Stimulated activated naive CD4-positive, alpha-beta T cell (primary cell): ENCODE data around the gene FAHD1.
"Not testable (repeated sequence)": the region's sequence is repeated elsewhere in the genome, so short reads cannot be mapped to it uniquely, and the experiment has no call there.

Experiments used
- DNase-seq, 6 experiments: peaks; one replicate each; lab custom pipeline; 2025; lab: John Stamatoyannopoulos, UW

FAHD1 gene

GRCh38 chr16:1789643-1790045, 37.4 kb upstream of the FAHD1 start:
- no peak for DNase-seq

DNA sequence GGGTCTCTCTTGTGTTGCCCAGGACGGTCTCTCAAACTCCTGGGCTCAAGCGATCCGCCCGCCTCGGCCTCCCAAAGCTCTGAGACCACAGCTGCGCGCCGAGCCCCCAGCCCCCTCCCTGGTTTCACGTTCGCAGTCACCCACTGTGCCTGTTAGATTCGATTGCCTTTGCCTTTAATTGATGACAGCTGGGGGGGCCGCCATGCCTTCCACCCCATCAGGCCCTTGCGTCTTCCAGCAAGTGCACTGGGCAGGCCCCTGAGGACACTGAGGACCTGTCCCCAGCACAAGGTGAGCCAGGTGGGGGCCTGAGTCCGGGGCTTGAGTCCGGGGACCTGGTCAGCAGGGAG, 36.8 kb upstream of the FAHD1 start:
- no peak for DNase-seq

GRCh38 chr16:1790611-1791255, 36.3 kb upstream of the FAHD1 start:
- no peak for DNase-seq

DNA sequence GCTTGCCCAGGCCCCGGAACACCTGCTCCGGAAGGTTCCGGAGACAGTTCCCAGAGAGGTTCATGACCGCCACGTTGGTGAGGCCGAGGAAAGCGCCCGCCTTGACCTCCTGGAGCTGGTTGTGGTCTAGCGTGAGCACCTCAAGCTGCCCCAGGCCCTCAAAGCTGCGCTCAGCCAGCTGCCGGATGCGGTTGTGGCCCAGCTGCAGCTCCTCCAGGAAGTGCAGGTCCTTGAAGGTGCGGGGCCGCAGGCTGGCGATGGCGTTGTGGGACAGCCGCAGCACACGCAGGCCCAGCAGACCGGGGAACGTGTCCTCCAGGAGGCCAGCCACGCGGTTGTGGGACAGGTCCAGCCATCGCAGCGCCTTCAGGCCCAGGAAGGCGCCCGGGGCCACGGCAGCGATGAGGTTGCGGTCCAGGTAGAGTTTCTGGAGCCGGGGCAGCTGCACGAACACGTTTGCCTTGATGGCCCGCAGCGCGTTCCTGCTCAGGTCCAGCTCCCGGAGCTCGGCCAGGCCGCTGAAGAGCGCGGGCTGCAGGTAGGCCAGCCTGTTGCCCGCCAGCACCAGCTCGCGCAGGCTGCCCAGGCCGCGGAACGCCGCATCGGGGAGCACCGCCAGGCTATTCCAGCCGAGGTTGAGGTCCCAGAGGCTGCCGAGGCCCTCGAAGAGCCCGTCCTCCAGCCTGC, 35.6 kb upstream of the FAHD1 start:
- DNase-seq: no peak

DNA sequence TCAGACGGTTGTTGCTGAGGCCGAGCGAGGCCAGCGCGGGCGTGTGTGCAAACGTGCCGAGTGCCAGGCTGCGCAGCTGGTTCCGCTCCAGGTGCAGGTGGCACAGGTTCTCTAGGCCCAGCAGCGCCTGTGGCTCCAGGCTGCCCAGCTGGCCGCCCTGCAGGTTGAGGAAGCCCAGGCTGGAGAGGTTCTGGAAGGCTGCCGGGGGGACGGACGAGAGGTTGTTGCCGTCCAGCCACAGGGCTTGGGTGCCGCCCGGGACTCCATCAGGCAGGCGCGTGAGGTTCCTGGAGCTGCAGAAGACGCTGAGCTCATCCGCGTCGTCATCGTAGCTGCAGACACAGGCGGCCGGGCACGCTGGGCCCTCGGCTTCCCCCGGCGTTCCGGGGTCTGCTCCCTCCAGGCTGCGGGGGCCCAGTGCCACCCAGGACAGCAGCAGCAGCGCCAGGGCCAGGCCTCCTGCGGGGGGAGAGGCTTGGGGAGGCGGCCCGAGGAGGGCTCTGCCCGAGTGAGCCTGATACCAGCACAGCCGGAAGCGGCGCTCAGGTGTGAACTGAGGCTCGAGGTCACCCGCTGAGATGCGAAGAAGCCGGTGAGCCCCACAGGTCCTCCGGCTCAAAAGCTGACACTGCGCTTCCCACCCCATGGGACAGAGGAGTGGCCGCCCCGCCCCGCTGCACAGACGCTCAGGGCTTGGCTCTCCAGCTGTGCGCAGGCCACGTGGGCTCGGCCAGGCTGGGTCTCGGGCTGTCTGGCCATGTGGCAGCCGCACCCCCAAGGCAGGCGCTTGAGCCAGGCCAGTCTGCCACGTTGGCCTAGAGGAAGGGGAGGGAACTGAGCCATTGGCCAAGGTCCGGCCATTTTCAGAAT, 34.8 kb upstream of the FAHD1 start:
- DNase-seq: no peak

DNA sequence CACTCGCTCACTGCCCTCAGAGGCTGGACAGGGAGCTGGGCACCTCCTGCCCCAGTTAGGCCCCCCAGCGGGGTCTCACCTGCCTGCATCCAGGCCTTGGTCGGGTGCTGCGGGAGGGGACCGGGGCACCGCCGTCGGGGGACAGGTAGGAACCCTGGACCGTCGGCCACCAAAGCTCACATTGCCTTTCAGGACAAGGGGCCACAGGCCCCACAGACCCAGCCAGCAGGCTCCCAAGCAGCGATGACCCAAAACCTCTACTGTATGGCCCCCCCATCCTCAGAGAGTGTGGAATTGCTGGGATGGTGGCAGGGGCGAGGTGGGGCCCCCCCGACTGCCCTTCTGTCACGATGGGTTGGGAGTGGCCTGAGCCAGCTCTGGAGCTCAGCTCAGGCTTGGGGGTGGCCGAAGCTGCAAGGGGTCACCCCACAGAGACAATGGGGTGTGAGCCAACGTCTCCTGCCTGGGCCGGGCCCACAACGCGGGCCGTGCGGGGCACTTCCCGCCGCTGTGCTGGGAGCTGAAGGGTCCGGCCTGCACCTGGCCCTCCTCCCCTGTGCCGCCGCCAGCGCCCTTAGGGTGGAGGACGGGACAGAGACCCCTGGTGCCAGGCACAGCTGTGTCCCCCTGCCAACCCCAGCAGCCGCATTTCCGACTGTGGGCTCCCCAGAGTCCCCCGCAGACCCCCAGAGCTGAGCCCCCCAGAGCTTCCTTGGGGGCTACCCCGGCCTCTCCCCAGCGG, 34.0 kb upstream of the FAHD1 start:
- DNase-seq: no peak

GRCh38 chr16:1793578-1794220, 33.3 kb upstream of the FAHD1 start, which contains the start of gene IGFALS:
IGFALS (minus strand) TSS chr16:1793705; CDS start chr16:1793652, 53 bp downstream.
- no peak for DNase-seq

GRCh38 chr16:1794221-1794871, 32.7 kb upstream of the FAHD1 start:
- DNase-seq: no peak

DNA sequence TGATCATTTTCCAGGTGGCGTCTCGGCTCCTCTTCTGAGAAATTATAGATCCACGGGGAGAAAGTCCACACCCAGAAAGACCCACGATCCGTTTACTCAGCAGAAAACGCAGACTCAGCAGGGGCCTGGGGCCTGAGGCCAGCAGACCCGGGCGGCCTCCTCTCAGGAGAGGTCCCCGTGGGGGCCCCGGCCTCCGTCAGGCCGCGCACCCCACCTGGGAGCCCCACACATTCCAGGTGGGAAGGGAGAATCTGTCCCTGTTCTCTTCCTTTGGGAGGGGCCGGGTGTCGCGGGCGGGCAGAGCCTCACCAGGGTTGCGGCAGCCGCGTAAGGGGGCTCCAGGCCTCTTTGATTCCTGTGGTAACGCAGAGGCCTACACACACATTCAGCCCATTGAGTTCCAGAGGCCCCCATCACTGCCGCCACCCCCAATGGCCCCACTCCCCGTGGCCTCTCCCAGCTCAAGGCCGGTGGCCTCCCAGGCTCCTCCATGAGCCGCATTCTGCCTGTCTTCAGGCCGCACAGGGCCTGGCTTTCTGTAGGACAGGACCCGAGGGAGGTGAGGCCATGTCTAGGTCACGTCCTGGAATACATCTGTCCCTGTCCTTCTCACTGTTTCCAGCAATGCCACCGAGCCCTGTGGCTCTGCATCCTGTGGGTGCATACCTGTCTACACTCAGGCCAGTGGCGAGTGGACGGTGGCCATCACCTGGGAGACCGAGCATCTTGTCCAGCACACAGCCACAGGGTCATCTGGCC, 31.9 kb upstream of the FAHD1 start:
- no peak for DNase-seq

GRCh38 chr16:1799263-1799662, 27.7 kb upstream of the FAHD1 start:
- DNase-seq: not testable (repeated sequence)

DNA sequence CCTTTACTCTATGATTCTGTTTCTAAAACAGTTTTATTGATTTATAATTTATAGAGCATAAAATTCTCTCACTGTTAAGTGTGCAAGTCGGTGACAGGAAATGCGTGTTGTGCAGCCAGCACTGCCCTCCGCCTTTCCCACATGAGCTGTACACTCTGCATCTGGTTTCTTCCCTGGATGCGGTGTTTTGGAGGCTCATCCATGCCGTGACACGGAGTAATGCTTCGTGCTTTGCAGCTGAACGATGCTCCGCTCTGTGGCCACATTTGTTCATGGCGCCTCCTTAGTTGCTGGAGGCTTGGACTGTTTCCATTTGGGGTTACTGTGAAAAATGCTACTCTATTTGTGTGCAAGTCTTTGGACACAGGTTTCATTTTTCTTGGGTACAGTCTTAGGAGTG, 26.3 kb upstream of the FAHD1 start:
- no peak for DNase-seq

DNA sequence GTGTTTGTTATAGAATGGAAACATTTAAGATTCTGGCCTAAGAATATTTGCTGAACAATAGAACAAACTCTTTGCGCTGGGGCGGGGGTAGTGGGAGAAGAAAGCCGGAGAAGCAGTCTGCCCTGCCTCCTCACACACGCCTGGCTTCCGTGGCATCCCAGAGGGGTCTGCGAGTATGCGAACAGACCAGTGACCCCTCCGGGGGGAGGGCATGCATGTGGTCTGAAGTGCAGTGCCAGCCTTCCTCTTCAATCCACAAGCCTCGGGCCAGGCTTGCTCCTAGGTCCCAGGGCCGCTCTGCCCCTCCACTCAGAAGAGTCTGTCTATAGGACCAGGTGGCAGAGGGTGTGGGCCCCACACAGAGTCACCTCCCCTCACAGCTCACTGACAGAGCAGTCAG, 19.4 kb upstream of the FAHD1 start:
- DNase-seq: no peak

- no peak for DNase-seq
Measured at GRCh38 chr16:1808691-1809090, 18.3 kb upstream of the FAHD1 start.

DNA sequence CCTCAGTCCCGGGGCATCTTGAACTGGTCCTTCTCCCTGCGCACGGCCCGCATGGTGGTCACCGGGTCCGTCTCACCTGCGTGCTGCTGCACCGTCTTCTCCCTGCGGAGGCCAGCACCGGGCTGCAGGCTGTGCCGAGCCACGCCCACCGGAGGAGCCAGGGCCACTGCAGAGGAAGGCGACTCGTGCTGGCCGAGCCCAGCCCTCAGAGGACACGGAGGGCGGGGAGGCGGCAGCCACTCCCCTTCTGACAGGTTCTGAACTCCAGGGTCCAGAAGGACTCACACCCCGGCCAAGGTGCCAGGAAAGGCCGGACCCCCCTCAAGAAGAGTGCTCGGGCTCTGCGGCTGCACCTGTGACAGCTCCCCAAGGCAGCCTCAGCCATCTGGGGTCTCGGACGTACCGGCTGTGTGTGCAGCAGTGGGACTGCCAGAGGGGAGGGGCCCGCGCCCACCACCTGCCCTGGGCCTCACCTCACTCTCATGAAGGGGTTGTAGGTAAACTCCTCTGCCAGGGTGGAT, 17.7 kb upstream of the FAHD1 start:
- DNase-seq: no peak

DNA sequence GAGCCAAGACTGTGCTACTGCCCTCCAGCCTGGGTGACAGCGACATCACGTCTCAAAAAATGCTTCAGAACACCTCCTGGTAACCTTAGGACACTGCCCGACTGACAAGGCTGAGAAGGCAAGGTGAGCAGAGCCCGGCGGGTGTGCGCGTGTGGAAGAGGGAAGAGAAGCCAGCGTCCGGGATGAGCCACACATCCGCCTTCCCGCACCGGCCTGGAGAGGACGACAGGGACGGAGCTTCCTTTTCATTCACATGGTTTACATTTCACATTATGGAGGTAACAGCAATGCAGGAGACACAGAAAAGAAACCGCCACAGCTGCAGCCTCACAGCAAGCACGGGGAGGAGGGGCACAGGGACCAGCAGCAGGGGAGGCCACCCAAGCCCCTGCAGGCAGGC, 16.9 kb upstream of the FAHD1 start:
- no peak for DNase-seq

DNA sequence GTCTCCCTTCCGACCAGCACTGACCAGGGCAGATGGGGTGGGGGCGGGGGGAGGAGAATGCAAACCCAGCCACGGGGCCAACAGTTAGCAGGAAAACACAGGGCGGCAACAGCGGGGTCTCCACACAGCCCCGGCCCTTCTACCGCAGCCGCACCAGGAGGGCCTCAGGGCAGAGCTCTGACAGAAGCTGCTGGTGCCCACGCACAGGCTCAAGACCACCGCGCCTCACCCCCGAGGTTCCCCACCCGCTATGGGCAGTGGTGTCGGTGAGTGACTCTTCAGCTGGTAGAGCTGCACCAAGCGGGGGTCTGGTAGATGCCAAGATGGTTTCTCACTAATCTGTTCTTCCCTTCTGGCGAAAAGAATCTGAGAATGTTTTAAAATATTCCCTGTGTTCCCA, 16.5 kb upstream of the FAHD1 start:
- no peak for DNase-seq

DNA sequence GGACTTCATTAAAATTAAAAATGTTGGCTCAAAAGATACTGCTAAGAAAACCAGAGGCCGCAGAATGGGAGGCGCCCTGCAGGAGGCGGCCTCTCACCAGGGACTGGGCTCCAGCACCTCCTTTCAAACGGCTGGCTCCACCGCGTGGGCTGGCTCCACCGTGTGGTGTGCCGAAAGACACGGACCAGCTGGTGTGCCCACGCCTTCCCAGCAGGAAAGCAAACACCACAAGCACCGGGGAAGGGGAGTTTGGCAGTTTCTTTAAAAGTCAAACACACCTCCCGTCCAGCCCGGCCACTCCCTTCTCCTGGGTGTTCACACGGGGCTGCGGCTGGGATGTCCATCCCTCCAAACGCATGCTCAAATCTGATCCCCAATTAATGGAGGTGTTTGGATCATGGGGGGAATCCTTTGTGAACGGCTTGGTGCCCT, 14.3 kb upstream of the FAHD1 start:
- DNase-seq: peak; percentile 23 to 52 (median 42)

- no peak for DNase-seq
Measured at GRCh38 chr16:1815461-1815860, 11.5 kb upstream of the FAHD1 start.

DNA sequence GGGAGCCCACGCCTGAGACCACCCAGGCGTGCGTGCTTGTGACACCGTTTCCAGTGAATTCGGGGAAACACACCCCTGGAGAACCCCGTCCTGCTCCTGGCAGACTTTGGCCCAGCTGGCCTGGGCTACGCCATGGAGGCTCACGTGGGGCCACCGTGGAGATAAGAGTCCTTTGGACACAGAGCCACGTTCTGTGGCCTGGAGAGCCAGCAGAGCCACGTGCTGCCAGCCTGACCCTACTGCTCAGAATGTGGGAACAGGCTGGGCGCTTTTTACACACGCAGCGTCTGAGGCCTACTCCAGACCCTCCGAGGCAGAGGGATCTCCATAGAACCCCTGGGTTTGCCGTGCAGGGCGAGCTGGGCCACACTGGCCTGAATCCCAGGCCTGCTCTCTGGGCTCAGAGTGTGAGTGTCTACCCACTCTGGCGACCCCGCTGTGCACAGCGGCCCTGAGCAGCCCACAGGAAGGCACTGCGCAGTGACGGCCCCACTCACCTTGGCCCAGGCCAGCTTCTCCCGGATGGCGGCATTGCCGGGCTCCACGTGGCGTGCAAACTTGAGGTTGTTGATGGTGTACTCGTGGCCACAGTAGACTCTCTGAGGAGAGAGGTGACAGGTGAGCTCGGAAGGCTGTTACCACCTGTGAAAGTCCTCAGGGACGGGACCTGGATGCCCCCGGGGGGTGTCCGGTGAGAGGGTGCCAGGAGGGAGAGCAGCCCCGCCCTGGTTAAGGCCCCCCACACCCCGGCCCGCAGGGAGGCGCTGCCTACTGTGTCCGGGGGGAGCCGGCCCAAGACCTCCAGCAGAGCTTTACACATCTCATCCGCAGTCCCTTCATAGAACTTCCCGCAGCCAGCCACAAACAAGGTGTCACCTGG, 10.4 kb upstream of the FAHD1 start:
- no peak for DNase-seq
